ENCODE results near the gene CRYBA4.
"Not testable (repeated sequence)": the region's sequence is repeated elsewhere in the genome, so short reads cannot be mapped to it uniquely, and the experiment has no call there.

CRYBA4 gene

DNA sequence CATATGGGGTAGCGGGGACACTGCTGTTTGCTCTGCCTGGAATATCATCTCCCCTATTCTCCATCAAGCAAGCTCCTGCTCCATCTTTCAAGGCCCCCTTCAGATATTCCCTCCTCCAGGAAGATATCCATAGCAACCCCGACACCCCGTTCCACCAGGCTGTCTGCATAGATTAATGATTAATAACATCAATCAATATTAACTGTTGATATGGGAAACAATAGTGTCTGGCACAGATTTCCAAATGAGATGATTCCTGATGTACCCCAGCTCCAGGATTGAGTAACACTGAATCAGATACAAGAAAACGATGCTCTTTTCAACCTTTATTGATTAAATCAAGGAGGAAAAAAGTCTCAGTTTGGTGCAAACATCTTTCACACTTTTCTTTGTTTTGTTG lies 24.3 kb upstream of the CRYBA4 start:
- DNase-seq = no peak

DNA sequence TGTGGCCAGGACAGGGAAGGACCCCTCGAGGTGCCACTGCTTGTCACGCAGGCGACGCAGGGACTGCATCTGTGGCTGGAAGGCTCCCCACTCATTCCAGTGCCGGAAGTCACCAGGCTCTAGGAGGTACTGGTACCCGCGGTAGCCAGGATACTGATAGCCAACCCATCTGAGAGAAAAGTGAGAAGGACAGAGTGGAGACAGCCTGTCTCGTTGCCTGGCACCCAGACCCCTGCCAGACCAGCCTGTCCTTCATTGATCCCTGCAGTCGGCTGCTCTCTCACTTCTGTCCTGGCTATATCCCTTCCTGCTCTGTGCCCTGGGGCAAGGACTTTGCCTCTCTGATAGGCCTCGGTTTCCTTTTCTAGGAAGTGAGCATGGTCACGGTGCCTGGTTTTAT lies 22.3 kb upstream of the CRYBA4 start:
- no peak for DNase-seq

DNA sequence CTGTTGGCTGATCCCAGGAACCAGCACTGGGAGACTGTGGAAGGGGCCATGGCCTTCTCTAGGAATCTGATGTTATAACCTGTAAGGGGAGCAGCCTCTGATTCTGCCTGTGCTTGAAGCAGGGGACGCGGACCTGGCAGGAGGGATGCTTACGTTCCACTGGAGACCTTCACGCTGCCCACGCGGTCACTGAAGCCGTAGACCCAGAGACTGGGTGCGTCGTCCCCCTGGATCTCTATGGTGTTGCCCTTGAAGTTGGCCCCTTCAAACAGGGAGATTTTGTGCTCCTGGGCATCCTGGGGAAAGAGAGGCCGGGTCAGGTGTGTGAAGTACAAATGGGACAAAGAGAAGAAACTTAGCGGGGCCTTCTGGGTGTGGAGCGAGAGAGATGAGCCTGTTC lies 20.0 kb upstream of the CRYBA4 start:
- no peak for DNase-seq

DNA sequence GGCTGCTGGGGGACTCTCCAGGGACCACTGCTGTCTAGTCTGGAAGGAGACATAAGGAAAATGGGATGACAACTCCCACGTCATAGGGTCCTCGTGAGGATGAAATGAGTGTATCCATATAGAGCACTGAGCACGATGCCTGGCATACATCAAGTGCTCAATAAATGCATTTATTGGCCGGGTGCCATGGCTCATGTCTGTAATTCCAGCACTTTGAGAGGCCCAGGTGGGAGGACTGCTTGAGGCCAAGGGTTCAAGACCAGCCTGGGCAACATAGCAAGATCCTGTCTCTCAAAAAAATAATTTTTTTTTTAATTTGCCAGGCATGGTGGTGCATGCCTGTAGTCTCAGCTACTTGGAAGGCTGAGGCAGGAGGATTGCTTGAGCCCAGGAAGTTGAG lies 19.6 kb upstream of the CRYBA4 start:
- no peak for DNase-seq

GRCh38 chr22:26604368-26604767 lies 17.4 kb upstream of the CRYBA4 start:
- no peak for DNase-seq

DNA sequence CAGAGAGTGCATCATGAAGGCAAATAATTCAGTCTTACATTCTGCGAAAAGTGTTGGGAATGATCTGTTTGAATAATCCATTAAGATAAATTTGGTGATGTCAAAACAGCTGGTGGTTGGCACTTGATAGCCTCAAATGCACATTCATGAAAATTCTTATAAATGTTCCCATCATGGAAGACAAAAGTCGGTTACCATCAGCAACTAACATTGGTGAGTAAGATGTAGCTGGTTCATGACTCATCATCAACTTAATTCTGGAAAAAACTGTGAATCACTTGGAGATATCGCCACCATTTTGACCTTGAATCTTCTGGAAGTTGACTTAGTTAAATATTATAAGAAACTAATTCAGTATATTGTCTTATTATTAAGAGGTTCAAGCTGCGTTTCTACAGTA lies 15.2 kb upstream of the CRYBA4 start:
- DNase-seq = no peak

- DNase-seq = no peak
These were observed 13.6 kb upstream of the CRYBA4 start for GRCh38 chr22:26608129-26608528.

DNA sequence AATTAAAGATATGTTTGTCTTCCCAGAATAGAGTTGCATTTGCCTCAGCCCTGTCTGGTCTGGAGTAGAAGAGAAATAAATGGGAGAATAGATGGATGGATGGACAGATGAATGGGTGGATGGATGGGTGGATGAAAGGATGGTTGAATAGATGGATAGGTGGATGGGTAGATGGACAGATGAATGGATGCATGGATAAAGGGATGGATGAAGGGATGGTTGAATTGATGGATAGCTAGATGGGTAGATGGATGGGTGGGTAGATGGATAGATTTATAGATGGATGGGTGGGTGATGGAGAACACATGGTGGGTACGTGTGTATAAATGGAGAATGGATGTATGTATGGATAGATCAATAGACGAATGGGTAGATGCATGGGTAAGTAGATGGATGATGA lies 12.5 kb upstream of the CRYBA4 start:
- DNase-seq = no peak

DNA sequence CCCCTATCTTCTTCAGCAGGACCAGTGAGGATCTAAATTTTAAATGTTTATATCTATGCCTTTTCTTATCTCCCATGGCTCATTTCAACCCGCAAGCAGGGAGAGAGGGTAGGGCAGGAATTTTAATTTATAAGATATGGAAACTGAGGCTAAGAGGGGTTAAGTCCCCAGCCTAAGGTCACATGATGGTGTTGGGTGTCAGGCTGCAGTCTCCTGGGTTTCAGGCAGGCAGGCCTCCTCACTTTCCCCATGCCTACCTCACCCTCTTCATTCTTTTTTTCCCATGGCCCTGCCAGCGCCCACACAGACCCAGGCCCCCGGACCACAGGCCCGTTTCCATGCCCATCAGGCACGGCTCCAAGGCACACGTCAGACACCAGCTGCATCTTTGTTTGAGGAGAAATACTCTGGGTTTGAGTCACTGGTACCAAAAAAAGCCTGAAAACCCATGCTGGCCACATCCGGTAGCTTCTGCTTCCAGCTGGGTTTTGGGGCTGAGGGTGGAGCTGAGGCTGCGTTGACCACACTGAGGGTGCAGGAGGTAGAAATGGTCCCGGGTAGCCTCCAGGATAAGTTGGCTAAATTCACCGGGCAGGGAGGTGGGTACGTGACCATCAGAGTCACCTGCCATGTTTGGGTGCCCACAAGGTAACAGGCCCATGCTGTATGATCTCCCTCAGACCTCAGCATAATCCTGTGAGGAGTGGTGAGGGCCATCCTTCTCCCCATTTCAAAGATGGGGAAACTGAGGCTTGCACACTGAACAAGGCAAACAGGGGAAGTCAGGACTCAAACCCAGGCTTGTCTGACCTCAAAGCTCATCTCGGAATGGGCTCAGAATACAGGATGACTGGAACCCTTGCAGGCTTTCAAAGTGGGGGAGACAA lies 11.4 kb upstream of the CRYBA4 start:
- DNase-seq = peak; percentile 60

- no peak for DNase-seq
These were observed 10.8 kb upstream of the CRYBA4 start for GRCh38 chr22:26610996-26611395.

DNA sequence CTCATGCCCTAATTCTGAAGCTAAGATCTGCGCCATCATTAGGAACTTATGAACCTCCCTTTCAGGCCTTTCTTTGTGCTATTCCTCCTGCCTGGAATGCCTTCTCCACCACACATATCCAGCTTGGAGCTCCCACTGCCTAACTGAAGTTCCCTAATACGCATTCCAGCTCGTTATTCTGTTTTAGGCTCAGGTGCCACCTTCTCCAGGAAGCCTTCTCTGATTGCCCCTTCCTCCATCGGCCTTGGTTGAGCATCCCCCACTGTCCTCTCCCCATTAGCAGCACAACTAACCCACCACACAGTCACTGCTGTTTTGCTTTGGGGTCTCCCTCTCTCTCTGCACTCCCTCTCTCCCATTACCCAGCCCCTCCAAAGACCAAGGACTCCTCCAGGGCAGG lies 9.1 kb upstream of the CRYBA4 start:
- DNase-seq = no peak

DNA sequence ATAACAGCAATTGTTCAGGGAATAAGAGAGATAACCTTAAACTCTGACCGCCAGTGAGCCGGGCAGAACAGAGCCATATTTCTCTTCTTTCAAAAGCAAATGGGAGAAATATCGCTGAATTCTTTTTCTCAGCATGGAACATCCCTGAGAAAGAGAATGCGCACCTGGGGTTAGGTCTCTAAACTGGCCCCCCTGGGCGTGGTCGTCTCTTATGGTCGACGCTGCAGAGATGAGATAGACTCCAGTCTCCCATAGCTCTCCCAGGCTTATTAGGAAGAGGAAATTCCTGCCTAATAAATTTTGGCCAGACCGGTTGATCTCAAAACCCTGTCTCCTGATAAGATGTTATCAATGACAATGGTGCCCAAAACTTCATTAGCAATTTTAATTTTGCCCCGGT lies 8.0 kb upstream of the CRYBA4 start:
- not testable (repeated sequence) for DNase-seq

DNA sequence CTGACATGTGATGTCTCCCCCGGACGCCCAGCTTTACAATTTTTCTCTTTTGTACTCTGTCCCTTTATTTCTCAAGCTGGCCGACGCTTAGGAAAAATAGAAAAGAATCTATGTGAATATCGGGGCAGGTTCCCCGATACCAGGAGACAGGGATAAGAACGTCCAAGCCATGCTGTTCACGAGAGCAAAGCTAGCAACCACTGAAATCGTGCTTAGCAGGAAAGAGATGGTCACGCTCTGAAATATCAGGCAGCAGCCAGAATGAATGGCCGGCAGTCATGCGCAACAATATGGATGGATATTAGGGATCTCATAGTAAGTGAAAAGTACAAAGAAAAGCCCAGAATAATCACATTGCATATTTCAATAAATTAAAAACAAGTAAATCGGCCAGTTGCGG lies 7.4 kb upstream of the CRYBA4 start:
- no peak for DNase-seq

DNA sequence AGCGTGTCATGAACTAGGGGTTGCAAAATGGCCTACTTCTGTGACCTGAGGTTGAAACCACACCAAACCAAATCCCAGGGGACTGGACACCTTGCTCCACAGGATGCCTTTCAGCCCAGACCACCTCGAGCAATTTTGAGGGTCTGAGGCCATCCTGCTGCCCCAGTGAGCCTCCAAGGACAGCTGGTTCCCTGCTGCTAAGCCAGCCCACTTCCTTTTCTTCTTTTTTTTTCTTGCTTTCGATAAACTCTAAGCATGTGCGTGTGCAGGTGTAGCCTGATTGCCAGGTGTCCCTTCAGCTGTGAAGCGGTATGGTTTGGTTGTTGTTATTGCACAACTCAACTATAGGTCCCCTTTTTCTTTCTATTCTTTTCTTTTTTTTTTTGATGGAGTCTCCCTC lies 6.6 kb upstream of the CRYBA4 start:
- no peak for DNase-seq

DNA sequence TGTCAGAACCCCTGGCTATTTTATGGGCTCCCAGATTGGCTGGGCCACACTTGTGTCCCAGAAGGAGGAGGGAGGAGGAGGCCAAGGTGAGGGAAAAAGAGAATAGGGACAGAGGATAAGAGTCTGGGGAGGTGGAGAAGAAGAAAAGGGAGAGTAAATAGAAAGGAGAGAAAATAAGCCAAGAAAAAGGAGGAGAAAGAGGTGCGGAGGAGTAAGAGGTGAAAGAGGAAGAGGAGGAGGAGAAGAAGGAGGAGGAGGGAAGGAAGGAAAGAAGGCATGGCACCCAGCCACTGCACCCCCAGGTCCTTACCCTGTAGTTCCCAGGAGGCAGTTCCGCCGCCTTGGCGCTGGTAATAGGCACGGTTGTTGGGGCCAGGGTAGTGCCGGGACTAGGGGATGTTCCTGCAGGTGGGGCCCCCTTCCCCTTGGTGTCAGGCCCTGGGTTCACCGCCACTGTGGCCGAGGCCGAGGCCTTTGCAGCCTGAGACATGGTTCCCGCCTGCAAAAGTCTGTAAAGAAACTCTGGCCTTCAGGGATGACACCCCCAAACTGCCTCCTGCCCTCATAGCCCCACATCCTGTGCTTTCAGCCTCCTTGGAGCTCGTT lies 5.8 kb upstream of the CRYBA4 start:
- no peak for DNase-seq

- no peak for DNase-seq
These were observed 5.1 kb upstream of the CRYBA4 start for GRCh38 chr22:26616650-26617049.

GRCh38 chr22:26617271-26618199 lies 4.2 kb upstream of the CRYBA4 start, which contains the start of gene CRYBB1:
Gene CRYBB1, minus strand, starts transcription at chr22:26618027. Its CDS starts 1,708 bp downstream, at chr22:26616319.
- DNase-seq = no peak

DNA sequence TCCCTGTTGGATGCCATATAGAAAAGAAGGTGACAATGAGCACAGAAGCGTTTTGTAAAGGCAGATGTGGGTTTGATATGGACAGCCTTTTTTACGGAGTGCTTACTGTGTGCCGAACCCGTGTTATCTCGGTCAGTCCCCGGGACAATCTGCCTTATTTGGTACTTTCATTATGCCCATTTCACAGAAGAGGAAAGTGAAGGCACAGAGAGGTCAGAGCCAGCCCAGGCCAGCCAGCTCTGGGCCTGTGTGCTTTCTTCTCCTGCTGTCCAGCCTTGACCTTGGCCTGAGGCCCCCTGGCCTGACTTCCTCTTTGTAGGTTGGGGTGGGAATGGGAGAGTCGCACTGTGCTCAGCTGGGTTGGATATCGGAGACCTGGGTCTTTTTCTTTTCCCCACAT lies 3.3 kb upstream of the CRYBA4 start:
- no peak for DNase-seq

- no peak for DNase-seq
These were observed 2.3 kb upstream of the CRYBA4 start for GRCh38 chr22:26619510-26619909.

GRCh38 chr22:26620197-26620596 lies 1.6 kb upstream of the CRYBA4 start:
- DNase-seq = no peak

DNA sequence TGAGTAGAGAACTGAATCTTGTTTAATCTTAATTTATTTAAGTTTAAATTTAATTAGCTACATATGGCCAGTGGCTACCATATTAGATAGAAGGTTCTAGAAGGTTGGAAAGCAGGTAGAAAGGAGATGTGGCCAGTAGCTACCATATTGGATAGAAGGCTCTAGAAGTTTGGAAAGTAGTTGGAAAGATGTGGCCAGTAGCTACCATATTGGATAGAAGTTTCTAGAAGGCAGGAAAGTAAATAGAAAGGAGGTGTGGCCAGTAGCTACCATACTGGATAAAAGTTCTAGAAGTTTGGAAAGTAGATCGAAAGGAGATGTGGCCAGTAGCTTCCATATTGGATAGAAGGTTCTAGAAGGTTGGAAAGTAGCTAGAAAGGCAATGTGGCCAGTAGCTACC lies 2.2 kb downstream of the CRYBA4 start:
- DNase-seq = no peak

DNA sequence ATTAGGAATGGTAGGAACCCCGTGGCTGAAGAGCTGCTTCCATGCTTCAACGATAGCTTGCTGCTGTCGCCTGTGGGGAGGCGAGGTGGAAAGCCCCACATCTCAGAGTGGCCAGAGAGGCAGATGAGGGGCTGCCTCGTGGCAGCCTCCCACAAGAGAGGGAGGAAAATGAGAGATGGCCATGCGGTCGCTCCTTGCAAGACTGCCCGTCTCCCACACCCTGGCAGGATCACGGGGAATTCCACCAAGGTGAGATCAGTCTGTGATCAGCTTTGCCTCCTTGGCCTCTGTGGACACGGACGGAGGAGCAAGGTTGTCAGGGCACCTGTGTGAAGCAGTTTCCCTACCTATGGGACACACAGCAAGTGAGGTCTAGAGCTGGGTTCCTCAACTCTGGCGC lies 3.0 kb downstream of the CRYBA4 start:
- no peak for DNase-seq

DNA sequence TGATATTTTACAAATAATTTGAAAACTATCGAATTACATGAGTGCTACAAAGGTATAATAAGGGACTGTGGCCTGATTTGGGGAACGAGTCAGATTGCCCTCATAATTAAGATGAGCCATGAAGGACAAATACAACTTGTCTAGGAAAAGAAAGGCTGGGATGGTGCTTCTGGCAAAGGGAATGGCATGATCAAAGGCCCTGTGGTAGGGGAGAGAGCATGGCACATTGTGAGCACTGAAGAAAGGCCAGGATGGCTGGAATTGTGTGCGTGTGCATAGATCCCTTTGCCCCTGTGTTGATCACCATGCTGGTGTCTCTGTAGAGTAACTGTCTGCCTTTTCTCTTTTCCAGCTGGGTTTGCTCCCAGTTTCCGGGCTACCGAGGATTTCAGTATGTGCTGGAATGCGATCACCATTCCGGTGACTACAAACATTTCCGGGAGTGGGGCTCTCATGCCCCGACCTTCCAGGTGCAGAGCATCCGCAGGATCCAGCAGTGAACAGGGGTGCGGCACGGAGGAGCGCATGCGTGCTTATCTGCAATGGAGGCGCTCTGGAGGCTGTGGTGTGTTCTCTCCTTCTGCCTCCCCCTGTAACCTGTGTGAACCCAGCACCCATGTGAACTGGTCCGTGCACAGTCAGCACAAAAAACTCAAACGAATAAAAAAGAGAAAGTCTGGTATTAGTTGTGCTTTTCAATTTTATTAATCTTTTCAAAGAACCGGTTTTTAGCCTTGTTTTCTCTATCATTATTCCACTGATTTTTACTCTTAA lies 8.4 kb downstream of the CRYBA4 start:
- DNase-seq = no peak
